Left colon (tissue), 2 donors: Measurements from ENCODE around the gene NMRK2. TPM values are rescaled to one million over a fixed set of nuclear protein-coding genes. Genes with fewer than 3 reads are reported as not detected.
A peak's percentile ranks its signal among the peaks of the same experiment; 100 is the strongest.
"Not testable (repeated sequence)": the region's sequence is repeated elsewhere in the genome, so short reads cannot be mapped to it uniquely, and the experiment has no call there.

Experiments
- ATAC-seq: fragments of 200-7000 bp; cut with Tn5 transposase; one replicate; pipeline ENCODE4 v1.9.1; 2020; ENCODE audit warnings: mild to moderate bottlenecking, moderate library complexity
- DNase-seq, 2 donors: peaks; one replicate each; pipeline ENCODE4 v3.0.0-alpha.2; 2020
- intact Hi-C, 2 donors: fragments of 100-400 bp; cut with DNase I in 1 of 2; cut with micrococcal nuclease in 1 of 2; formaldehyde crosslinking; loops; one replicate each; pipeline versions ENCODE4 v1.11.2 to v1.14.0; 2022; cut with DNase I, micrococcal nuclease
- total RNA-seq, 2 donors: library from RNA; stranded (reverse); fragmentation: NEBNext Ultra II Directional; extraction: Animal tissue kit (Norgen Biotek cat#: 25700); gene quantifications; one replicate each; pipeline ENCODE4 v1.2.1, GENCODE V29; 2021
- donor health status: DM: no; HTN: no; CAD: no.
- donor health status: DM: yes; HTN: yes; CAD: no.

NMRK2 gene
- total RNA-seq, 2 donors from 2014 or later = not detected

DNA sequence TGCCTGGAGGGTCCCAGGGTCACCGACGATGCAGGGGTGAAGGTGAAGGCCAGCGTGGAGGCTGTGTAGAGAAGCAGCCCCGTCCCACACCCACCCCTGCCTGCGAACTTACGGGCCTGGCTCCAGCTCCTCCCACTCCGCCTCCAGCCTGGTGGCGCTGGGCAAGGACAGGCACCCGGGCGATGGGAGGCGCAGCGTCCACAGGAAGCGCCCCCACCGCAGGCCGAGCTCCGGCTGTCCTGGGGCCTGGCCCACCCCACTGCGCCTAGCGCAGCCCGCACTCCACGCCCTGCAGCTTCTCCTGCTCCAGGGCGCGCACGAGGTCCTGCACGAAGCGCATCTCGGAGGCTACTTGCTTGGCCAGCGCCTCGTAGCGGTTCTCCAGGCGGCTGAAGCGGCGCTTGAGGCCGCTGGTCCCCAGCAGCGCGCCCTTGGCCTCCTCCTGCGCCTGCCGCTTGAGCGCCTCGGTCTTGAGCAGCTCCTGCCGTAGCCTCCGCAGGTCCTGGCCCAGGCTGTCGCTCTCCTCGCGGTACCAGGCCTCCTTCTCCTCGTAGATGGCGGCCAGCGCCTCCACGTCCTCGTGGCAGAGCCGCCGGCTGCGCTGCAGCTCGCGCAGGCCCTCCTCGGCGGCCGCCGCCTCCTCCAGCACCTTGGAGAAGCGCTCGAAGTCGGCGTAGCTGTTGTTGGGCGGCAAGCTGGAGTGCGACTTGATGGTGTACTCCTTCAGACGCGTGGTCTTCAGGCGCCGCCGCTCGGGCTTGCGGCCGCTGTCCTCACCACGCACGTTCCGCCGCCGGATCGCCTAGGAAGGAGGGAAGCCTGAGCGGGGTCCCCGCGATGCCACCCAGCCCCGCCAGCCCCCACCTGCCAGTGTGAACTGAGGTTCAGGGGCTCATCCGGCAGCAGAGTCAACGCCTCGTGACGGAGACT lies 26.2 kb downstream of the NMRK2 start:
- intact Hi-C loops = no loop called here
- DNase-seq (no peak), ATAC-seq (peak; percentile 13)

DNA sequence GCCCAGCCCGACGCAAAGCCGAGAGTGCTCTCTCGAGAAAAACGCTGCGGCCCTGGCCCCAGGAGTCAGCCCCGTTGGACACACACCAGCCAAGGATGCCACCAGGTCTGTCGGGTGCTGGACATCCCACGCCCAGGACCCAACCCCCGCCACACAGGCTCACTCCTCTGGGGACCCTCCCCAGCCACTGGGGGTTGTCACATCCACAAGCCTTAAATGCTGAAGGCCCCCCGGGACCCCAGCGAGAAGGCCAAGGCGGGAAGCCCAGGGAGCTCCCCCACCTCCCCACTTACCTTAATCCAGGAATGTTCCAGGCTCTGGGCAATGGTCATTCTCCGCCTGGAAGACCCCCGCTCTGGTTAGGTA lies 26.9 kb downstream of the NMRK2 start:
- no peak for ATAC-seq
- intact Hi-C loops = no loop called here
- DNase-seq = no peak

DNA sequence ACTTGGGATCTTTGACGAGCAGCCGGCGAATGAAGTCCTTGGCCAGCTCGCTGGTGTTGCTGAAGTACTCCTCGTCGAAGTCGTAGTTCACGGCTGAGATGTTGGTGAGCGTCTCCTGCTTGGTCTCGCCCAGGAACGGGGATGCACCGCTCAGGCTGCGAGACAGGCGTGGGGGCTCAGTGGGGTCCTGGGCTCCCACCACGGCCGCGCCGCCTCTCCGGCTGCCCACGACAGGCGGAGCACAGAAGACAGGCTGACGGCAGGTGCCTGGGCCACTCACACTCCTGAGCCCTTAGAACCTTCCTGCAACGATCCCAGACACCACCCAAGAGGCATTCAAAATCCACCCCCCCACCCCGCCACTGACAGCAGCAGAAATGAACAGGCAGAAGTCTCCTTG lies 28.1 kb downstream of the NMRK2 start:
- DNase-seq (no peak), ATAC-seq (no peak)
- intact Hi-C loops = no loop called here

DNA sequence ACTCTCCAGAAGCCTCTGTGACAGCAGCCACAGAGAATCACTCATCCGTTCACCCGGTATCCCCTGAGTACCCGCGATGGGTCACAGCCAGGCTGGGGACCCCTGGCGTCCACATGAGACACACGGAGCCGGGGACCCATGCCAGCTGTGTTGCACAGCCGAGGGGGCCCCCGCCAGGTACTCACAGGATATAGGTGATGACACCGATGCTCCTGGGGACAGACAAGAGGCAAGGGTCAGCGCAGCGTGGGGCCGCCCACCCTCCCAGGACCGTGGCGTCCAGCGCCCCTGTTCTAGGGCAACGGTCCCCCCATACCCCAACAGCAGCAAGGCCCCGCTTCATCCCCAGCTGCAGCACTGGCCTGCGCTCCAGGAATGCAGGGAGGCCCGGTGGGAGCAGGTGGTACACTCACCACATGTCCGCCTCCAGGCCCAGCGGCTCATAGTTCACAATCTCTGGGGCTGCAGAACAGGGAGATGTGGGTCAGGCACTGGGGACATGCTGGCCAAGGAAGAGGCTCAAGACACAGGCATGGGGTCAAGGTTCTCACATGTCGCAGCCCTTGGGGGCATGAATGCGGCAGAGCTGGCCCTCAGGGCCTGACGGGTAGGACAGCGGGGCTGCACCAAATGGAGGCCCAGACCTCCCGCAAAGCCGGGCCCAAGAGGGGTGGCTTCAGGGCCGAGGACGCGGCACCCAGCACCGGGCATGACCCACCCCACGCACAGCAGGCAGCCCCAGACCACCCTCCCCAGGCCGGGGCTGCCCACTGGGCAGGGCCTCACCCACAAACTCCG lies 30.8 kb downstream of the NMRK2 start:
- DNase-seq (no peak), ATAC-seq (no peak)
- intact Hi-C loops = no loop called here

DNA sequence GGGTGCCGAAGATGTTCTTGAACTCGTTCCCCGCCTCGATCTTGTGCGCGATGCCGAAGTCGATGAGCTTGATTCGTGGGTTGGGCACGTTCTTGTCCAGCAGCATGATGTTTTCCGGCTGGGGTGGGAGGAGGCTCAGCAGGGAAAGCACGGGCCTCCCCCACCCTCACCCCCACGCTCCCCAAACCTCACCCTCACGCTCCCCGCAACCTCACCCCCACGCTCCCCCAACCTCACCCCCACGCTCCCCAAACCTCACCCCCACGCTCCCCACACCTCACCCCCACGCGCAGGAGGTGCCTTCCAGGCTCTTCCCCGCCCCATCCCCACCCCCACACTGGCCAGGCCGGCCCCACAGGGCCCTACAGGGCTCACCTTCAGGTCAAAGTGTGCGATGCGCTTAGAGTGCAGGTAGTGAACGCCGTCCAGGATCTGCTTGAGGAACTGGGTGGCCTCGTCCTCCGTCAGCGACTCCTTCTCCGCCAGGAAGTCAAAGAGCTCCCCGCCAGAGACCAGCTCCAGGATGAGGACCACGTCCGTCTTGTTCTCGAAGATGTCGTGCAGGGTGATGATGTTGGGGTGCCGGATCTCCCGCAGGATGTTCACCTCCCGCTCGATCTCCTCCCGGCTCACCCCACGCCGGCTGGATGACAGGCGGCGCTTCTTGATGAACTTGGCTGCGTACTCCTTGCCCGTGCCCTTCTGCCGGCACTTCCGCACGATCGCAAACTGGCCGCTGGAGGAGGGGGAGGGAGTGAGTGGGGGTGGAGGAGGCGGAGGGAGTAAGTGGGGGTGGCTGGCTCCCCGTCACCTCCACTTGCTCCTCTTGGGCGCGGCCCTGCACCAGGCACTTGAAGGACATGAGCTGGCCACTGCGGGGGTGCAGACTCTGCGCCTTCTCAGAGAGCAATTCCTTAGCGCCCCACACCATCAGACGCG lies 31.7 kb downstream of the NMRK2 start:
- ATAC-seq (no peak), DNase-seq (no peak)
- intact Hi-C loops = no loop called here

DNA sequence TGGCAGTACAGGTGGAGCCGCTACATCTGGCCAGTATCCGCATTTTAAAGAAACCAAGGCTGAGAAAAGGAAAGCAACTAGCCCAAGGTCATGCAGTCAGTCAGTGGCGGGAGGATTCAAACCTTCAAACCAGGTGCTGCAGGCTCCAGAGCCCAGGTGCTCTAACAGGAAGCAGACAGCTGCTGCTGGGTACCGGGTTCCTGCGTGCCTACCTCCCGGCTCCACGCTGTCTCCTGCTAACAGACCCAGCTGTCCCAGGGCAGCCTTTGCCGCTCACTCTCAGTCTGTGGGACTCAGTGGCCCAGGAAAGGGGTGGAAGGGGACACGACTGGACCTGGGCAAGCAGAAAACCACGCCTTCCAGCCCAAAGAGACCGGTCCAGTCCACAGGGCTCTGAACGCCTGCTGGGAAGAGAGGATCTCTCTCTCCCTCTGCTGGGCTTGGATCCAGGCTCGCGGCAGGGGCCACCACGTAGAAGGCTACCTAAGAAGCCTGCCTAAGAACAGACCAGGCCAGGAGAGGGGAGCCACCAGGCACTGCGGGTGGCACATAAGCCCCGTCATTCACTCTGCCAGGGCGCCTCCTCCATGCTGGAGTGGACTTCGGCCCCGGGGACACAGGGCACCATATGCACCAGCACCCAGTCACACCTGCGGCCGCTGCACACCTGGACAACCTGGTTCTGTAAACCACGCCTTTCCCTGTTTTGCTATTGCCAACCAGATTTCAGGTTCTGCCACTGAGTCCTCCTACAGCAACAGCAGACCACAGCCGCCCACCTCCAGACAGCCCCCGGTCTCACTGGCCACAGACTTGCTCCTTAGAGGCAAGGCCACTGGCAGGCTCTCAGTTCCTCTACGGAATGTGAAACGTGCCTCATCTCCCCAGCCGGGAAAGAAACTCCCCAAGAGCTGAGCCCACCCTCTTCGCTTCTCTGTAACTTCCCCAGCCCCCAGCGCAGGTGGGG lies 33.5 kb downstream of the NMRK2 start:
- intact Hi-C loops = no loop called here
- peak; percentile 76 for ATAC-seq
- peak; percentile 89 to 91 for DNase-seq

DNA sequence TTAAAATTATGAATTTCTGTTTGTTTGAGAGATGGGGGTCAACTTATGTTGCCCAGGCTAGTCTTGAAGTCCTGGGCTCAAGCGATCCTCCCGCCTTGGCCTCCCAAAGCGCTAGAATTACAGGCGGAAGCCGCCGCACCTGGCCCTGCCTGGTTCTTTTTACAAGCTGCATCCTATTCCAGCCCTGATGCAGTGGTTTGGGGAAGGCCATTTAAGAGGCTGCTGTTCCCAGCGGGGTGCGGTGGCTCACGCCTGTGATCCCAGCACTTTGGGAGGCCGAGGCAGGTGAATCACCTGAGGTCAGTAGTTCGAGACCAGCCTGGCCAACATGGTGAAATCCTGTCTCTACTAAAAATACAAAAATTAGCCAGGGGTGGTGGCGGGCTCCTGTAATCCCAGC lies 35.1 kb downstream of the NMRK2 start:
- intact Hi-C loops, DNase-seq, ATAC-seq: not testable (repeated sequence)

DNA sequence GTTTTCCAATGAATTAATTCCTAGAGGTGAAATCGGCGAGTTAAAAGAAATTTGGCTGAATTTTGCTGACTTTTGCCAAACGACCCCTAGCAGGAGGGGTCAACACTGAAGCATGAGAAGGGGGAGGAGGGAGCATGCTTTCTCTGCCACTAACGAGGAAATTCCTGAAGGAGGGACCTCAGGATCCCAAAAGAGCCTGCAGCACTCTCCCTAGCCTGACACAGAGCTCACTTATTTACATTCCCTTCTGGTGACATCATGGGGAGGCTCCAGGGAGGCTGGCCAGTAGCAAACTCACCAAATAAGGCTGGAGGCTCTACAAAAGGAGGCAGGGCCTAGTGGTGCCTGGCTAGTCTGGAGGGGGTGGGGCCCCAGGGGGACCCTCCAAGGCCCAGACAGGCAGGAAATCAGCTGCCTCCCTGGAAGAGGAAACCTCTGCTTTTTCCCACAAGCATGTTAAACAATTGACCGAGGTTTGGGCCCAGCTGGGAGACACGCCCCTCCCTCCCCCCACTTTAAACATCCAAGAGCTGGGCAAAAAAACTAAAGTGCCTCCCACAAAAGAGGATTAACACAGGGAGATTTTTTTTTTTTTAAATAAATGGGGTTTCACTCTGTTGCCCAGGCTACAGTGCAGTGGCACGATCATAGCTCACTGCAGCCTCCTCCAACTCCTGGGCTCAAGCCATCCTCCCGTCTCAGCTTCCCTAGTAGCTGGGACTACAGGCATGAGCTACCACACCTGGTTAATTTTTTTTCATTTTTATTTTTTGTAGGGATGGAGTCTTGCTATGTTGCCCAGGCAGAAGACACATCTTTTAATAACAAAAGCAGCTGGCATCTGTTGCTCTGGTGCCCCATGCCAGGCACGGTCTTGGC lies 35.9 kb downstream of the NMRK2 start:
- intact Hi-C loops = no loop called here
- ATAC-seq (peak; percentile 36), DNase-seq (peak; percentile 64 to 90)

DNA sequence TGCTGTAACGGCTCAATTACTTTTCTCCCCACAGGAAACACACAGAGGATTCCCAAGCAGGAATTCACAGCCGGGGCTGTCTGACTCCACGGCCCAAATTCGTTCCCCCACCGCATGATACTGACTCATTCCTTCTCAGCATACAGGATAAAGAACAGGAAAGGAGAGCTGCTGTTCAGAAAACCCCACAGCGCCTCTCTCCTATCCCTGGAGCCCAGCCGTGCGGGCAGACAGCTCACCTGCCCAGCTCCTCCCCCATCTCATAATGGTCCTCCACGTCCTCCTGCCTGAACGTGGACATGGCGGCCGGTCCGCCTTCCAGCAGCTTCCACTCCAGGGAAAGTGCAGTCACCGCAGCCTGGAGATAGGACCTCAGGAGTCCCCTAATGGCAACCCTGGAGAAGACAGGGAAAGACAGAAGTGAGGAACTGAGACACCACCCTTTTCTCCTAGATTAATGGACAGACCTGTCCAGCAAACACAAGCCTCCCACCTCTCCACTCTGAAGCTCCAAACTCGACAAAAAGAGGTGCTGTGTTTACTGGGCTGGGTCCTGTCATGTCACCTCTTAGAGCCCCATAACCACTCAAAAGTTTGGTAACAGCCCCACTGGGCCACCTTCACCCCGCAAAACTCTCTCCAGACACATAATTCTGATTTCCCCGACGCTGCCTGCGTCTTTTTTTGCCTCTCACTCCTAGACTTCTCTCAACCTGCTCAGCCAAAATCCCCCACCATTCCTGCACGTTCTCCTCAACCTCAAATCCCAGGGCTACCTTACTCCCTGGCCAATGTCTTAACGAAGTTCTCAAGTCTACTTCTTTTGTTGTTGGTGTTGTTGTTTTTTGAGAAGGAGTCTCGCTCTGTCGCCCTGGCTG lies 36.8 kb downstream of the NMRK2 start:
- intact Hi-C loops = no loop called here
- DNase-seq (no peak), ATAC-seq (no peak)

DNA sequence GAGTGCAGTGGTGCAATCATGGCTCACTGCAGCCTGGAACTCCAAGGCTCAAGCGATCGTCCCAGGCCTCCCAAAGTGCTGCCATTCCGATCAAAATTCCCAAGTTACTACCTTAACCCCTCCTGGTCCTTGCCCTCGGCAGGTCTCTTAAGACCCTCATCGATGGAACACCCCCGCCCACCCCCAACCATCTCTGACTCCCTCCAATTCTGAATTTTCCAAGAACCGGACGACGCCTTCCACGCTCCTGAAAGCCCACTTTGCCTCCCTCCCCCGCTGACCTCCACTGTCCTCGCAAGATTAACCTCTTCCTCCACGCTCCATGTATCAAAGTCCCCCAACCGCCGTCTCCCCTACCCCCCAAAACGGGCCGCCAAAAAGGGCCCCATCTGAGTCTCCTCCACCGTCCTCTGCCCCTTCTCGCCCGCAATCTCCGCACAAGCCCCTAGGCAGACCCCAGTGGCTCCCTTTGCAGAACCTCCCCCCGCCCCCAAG lies 37.5 kb downstream of the NMRK2 start:
- intact Hi-C loops = no loop called here
- ATAC-seq (no peak), DNase-seq (no peak)

DNA sequence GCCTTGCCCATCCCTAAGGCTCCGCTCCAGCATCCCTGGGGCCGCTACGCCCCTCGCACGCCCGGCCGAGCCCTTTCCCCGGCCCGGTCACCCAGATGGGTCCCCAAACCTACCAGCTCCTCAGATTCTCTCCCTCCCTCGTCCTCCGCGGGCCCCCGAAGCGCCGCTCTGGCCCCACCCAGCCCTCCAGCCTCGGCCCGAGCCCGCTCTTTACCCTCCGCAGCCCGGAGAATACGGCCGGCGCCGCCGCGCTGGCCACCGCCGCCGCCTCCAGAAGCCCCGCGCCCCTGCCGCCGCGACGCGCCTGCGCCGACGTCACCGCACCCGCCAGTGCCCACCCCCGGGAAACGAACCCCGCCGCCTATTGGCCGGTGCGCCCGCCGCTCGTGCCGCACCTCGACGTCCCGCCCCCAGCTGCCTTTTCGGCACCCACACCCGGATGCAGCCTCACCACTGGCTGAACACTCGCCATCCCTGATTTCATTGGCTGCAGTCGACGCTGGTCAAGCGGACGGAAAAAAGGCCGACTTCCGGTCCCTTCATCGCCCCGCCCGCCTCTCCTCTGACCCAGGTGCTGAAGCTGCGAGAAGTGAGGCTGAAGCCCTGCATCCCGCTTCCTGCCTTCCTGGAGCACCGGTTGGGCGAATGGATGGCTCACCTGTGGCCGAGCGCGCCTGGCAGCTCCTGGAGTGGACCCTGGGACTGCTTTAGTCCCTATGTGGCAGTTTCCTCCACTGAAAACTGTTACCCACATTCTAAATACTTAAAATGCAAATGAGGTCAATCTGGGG lies 38.1 kb downstream of the NMRK2 start, which contains the start of gene DAPK3:
Gene DAPK3, minus strand, starts transcription at position 292 of the 791 bp plus-strand sequence. CDS start 1,364 bp downstream, outside the sequence.
- peak; percentile 81 for ATAC-seq
- DNase-seq = peak; percentile 97 to 98
- intact Hi-C loops = no loop called here

DNA sequence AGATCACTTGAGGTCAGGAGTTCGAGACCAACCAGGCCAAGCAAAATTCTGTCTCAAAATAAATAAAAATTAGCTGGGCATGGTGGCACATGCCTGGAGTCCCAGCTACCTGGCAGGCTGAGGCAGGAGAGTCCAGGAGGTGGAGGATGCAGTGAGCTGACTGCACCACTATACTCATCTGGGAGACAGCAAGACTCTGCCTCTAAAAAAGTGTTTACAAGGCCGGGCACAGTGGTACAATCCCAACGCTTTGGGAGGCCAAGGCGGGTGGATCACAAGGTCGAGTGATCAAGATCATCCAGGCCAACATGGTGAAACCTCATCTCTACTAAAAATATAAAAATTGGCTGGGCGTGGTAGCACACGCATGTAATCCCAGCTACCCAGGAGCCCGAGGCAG lies 42.3 kb downstream of the NMRK2 start:
- intact Hi-C loops = no loop called here
- ATAC-seq = no peak

DNA sequence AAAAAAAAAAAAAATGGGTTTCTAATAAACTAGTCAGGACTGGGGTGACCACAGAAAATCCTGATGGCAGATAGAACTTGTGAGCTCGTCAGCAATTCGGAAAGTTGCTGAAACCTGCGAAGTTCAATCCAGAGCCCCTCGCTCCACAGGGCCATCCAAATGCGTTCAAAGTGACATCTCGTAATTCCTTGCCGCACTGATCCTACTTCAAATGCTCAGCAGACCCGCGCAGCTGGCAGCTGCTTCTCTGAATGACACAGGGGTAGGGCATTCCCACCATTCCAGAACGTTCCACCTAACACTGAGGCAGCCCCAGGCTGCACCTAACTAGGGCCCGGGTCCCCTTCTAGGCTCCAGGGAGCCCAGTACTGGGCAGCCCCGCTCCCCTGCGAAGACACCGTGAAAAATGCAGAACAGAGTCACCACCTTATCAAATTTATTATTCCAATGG lies 42.8 kb downstream of the NMRK2 start:
- ATAC-seq = no peak
- no peak for DNase-seq
- intact Hi-C loops = no loop called here

More for the DNA sequence above, 42.3 kb downstream of the NMRK2 start:
- DNase-seq = no peak

DNA sequence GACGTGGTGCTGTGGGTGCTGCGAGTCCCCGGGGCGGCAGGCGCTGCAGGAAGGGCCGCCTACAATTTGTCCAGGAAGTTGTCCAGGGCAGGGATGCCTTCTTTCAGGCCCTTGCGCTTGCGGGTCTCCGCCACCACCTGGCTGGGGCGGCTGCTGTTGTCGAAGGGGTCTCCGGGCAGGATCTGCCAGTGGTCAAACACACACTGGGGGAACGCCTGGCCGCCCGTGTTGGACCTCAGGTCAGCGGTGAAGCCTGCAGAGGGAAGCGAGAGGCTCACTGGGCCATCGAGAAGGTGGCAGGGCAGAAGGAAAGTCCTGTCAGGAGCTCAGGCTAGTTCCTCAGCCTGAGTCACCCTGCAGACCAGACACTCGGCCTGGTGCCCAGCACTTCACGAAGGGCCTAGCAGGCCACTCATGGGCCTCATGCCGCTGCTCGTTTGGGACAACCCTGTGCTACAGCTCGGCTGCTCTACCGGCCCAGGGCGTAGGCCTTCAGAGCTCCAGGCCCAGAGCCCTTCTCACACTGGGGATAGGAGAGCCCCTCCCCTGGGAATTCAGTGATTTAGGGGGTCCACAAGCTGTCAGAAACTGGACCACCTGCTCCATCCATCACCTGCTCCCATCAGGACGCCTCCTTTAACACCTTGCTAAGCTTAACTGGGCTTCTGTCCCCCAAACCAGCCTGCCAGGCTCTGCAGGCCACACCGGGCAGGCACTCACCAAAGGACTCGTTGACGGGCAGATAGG lies 43.8 kb downstream of the NMRK2 start:
- peak in 1 of 2 donors; percentile 59 for DNase-seq
- peak; percentile 6 for ATAC-seq

More for the DNA sequence above, 43.8 kb downstream of the NMRK2 start:
- intact Hi-C loops = no loop called here
